IMR-90 (cell line): ENCODE data around the gene JSRP1.

Experiments
- CEBPB ChIP-seq: IDR thresholded peaks from 2 replicates; pipeline ENCODE4 v1.6.1; 2012; ENCODE audit warnings: low read depth, low read length, improper control_type of control experiment
- POLR2A ChIP-seq: IDR thresholded peaks from 2 replicates; pipeline ENCODE4 v1.6.1; 2012; ENCODE audit warnings: mild to moderate bottlenecking, low read depth, low read length
- SMC3 ChIP-seq: fragments of 150-350 bp; IDR thresholded peaks from 2 replicates; pipeline ENCODE4 v1.6.1; 2016; ENCODE audit warnings: low read depth, mild to moderate bottlenecking, antibody characterized with exemption, low read length, moderate library complexity
- TF ChIP-seq, protein P1 (sequence below): fragments of 150-350 bp; IDR thresholded peaks from 2 replicates; pipeline ENCODE4 v1.6.1; 2016; ENCODE audit warnings: low read depth, mild to moderate bottlenecking, low read length, moderate library complexity, borderline replicate concordance
- TF ChIP-seq, protein P2 (sequence below): conservative IDR thresholded peaks from 2 replicates; pipeline ENCODE4 v1.5.1; 2012; ENCODE audit warnings: mild to moderate bottlenecking, low read depth, low read length, improper control_type of control experiment

DNA sequence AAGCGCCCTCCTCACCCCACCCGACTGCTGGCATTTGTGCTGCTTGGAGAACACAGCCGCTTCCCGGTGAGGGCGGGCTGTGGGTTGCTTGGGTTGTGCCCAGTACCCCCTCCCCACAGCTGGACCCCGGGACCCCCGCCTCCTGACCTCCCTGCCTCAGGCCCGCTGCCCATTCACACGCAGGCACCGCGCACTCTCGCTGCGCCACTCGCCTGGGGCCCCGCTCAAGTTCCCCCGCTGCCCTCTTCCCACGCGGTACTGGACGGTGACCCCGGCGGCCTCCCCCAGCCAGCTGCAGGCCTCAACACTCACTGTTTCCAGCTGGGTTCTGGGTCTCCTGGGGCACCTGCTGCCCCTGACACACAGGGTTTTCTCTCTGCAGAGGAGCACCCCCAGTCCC is 36.5 kb downstream of the JSRP1 start:
- no peak for TF ChIP-seq SMC3
- no peak for TF ChIP-seq CEBPB
- TF ChIP-seq, protein P1, sequence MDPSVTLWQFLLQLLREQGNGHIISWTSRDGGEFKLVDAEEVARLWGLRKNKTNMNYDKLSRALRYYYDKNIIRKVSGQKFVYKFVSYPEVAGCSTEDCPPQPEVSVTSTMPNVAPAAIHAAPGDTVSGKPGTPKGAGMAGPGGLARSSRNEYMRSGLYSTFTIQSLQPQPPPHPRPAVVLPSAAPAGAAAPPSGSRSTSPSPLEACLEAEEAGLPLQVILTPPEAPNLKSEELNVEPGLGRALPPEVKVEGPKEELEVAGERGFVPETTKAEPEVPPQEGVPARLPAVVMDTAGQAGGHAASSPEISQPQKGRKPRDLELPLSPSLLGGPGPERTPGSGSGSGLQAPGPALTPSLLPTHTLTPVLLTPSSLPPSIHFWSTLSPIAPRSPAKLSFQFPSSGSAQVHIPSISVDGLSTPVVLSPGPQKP = no peak
- TF ChIP-seq, protein P2, sequence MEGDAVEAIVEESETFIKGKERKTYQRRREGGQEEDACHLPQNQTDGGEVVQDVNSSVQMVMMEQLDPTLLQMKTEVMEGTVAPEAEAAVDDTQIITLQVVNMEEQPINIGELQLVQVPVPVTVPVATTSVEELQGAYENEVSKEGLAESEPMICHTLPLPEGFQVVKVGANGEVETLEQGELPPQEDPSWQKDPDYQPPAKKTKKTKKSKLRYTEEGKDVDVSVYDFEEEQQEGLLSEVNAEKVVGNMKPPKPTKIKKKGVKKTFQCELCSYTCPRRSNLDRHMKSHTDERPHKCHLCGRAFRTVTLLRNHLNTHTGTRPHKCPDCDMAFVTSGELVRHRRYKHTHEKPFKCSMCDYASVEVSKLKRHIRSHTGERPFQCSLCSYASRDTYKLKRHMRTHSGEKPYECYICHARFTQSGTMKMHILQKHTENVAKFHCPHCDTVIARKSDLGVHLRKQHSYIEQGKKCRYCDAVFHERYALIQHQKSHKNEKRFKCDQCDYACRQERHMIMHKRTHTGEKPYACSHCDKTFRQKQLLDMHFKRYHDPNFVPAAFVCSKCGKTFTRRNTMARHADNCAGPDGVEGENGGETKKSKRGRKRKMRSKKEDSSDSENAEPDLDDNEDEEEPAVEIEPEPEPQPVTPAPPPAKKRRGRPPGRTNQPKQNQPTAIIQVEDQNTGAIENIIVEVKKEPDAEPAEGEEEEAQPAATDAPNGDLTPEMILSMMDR = no peak
- no peak for TF ChIP-seq POLR2A
